22Rv1 (cell line): ENCODE measurements around the gene CTNND2.

Experiments
- CTCF ChIP-seq: fragments of 450-650 bp; IDR thresholded peaks from 2 replicates; pipeline ENCODE4 v1.5.1; 2017; ENCODE audit warnings: mild to moderate bottlenecking
- ZFX ChIP-seq: fragments of 450-650 bp; IDR thresholded peaks from 2 replicates; pipeline ENCODE4 v1.6.1; 2017; ENCODE audit warnings: antibody characterized with exemption, borderline replicate concordance

- TF ChIP-seq CTCF (no peak), ZFX (no peak)
Measured at GRCh38 chr5:11181940-11182339, 722.3 kb downstream of the CTNND2 start.
